ENCODE results near the gene EID3.
A peak's percentile ranks its signal among the peaks of the same experiment; 100 is the strongest.
"Not testable (repeated sequence)": the region's sequence is repeated elsewhere in the genome, so short reads cannot be mapped to it uniquely, and the experiment has no call there.

Gene EID3

DNA sequence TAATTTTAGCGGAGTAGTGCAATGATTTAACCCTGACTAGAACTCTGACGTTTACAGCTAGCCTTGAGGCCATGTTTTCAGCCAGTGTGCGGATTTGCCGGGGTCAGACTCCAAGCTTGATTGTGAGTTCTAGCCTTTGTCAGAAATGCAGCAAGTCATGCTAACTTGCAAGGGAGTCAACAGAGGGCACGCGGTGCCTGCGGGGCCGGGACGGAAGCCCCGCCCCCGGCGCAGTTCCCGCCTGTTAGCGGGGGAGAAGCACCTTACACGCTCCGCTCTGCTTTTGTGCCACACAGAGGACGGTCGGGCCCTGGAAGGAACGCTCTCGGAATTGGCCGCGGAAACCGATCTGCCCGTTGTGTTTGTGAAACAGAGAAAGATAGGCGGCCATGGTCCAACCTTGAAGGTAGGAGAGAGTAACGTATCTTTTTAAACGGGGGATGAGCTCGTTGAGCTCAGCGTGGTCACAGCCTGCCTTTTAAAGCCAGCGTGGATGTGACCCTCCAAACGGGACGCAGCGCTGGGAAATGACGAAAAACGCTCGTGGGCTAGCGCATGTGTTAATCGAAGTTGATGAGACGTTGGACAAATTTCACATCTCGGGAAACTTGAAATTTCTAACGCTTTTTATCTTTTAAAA lies 14.8 kb upstream of the EID3 start:
- peak; percentile 70 for DNase-seq (ENCODE audit: low read depth, low spot score)

GRCh38 chr12:104290320-104290719 lies 13.2 kb upstream of the EID3 start:
- no peak for DNase-seq (ENCODE audit: low read depth, low spot score)

DNA sequence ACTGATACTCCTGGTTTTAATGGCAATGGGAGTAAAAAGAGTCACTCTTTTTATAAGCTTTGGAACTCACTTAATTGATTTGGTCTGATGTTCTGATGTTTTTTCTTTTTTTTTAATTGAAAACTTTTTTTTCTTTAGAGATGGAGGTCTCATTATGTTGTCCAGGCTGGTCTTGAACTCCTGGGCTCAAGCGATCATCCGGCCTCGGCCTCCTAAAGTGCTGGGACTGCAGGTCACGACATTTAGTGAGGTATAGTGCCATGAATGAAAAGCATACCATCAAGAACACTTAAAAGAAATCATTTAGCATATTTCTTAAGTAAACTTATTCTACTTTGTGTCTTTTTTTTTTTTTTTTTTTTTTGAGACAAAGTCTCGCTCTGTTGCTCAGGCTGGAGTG lies 12.7 kb upstream of the EID3 start:
- DNase-seq (ENCODE audit: low read depth, low spot score), result no peak

GRCh38 chr12:104291867-104292524 lies 11.5 kb upstream of the EID3 start:
- no peak for DNase-seq (ENCODE audit: low read depth, low spot score)

GRCh38 chr12:104292872-104293794 lies 10.4 kb upstream of the EID3 start:
- DNase-seq (ENCODE audit: low read depth, low spot score), result no peak

- not testable (repeated sequence) for DNase-seq (ENCODE audit: low read depth, low spot score)
These were observed 9.2 kb upstream of the EID3 start for GRCh38 chr12:104294158-104294859.

DNA sequence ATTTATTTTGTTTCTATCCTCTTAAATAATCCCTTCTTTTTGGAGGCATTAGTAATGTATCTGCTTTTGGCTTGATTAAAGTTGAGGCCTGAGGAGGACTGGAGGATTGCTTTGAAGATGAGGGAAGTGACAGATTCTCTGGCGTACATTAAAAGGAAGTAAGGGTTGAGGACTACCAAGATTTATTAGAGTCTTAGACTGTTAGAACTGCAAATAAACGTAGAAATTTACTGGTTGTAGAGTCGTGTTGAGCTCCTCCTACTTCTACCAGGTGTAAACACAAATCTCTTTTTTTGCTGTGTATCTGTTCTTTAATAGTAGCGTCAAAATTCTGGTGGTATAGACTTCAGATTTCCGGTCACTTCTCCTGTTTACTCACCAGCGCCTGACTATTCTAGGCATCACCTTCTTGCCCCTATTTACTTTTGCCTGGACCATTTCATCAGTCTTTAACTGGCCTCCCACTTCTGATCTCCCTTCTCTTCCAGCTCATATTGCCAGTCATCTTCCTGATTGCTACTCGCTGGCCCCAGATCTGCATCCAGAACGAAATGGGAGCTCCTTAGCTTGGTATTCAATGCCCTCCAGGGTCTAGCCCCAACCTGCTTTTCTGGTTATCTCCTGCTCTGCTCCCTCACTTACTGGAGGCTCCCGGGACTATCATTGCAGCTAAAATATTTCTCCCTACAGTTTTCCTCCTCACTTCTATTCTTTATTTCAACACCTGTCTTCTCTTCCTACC lies 8.4 kb upstream of the EID3 start:
- no peak for DNase-seq (ENCODE audit: low read depth, low spot score)

GRCh38 chr12:104295954-104296353 lies 7.6 kb upstream of the EID3 start:
- DNase-seq (ENCODE audit: low read depth, low spot score), result no peak

DNA sequence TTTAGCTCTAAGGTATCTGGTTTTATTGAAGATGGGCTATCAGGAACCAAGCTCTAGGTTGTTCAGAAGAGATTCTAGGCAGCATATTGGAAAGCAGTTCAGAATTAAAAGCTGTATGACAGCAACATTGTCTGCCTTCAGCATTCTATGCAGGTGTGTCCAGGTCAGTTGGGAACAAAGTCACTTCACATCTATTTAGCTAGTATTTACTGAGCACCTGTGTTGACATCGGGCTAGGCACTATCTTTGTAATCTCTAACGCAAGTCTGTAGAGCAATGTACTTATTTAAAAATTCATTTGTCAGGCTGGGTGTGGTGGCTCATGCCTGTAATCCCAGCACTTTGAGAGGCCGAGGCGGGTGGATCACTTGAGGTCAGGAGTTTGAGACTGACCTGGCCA lies 6.8 kb upstream of the EID3 start:
- DNase-seq (ENCODE audit: low read depth, low spot score), result no peak

GRCh38 chr12:104297477-104298113 lies 5.9 kb upstream of the EID3 start:
- DNase-seq (ENCODE audit: low read depth, low spot score), result no peak

DNA sequence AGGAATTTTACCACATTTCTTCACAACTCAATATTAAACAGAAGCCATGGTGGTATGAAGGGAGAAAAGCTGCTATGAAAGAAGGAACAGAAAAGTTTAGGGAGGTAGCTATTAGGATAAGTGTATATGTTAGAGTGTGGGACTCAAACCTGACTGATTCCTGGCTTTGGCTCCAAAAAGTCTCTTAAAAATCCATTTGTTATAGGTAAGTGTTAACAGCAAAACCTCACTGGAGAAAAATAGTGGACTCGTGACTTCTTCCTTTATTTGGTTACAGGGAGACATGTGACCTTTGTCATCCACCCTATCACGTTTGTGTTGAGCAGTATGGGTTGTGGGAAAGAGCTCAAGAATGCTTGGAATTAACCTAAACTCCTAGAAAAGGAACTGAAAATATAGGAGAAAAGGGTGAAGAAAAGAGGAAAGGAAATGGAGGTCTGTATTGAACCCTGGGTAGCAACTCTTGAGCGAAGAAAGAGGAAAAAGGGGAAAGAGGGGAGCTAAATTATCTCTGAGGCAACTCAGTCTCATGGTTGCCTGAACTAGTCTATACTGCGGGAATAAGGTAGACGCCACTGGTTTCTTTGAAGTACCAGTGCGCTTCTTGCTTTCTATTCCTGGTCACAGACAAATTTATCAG lies 3.6 kb upstream of the EID3 start:
- DNase-seq (ENCODE audit: low read depth, low spot score), result no peak

- no peak for DNase-seq (ENCODE audit: low read depth, low spot score)
These were observed 896 bp downstream of the EID3 start for GRCh38 chr12:104304261-104305009.

DNA sequence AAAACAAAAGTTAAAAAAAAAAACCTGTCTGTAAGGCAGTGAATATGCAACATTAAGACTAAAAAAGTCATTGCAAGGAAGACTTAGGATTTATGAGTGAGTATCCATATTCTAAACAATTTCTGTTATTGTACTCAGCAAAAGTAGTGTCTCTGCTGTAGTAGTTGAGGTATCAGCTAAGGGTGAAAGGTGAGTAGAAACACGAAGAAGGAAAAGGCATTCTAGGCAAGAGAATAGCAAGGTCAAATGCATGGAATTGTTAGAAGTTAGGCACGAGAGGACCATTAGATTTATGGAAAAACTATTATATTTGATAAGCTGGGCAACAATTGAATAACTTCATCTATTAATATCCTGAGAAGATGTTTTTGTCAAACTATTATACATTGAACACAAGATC lies 1.8 kb downstream of the EID3 start:
- no peak for DNase-seq (ENCODE audit: low read depth, low spot score)

DNA sequence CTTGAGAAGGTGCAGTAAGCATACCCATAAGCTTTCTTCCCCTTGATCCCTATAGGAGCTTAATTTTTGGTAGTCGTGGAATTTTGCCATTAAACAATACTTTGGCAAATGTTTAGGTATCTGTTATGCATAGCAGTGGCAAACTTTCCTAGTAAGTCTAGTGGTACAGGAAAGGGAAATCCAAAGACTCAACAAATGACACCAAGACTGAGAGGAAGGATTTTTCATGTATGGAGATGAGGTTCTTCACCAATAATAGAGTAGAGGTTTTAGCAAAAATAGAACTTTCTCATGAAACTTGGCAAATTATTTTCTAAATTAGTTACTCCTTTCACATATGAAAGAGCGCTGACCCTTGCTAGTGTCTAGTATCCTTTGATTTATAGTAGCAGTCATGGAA lies 2.8 kb downstream of the EID3 start:
- DNase-seq (ENCODE audit: low read depth, low spot score), result no peak

DNA sequence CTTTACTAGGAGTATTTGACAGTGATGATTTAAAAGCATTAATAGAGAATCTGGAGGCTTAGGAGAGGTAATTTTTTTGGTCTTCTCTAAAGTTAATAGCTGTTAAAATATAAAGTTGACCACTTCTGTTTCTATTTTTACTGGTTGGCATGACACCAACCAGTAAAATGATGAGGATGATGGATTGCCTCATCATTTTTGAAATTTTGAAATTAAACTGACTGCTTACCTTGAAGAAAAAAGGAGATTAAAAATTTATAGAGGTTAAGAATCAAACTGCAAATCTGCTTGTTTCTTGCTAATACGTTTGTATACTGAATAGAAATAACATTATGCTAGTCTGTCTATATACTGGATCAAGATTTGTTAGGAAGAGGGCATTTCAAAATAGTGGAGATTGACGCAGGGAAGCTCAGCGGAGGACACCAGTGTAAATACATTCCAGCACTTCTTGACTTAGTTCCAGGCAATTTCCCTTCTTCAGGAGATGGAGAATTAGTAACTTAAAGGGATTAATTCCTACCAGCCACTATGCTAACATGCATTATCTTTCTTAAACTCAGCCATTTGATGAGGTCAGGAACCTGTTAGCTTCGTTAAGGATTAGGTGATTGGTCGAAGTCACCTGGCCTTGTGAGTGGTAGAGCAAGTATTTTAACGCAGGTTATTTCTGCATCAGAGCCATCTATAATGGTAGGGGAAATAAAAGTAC lies 3.6 kb downstream of the EID3 start:
- no peak for DNase-seq (ENCODE audit: low read depth, low spot score)

- no peak for DNase-seq (ENCODE audit: low read depth, low spot score)
These were observed 4.1 kb downstream of the EID3 start for GRCh38 chr12:104307655-104308000.

DNA sequence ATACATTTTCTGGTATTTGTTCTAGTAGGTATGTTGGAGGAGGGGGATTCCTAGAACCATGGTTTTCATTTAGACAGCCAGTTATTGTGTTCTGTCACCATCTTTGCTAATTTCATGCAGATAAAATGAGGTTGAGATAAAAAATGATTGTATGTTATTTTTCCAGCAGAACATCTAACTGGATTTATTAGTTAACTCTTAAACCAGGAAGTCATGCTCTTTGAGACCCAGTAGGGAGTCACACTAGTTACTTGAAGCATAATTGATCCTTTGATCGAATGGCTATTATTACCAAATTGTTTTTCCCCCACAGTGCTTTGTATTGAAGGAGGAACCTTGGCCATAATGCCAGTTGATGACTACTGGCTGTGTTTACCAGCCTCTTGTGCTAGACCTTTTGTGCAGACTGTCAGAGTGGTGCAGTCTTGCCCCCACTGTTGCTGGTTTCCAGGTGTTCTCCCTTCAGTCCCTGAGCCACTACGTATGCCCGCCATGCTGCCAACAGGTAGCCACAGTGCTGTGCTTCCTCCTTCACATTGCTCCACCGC lies 6.0 kb downstream of the EID3 start:
- DNase-seq (ENCODE audit: low read depth, low spot score), result no peak

- no peak for DNase-seq (ENCODE audit: low read depth, low spot score)
These were observed 7.5 kb downstream of the EID3 start for GRCh38 chr12:104310751-104311633.

Data from activated CD4-positive, CD25-positive, alpha-beta regulatory T cell treated with anti-CD3 and anti-CD28 coated beads, Interleukin-2, amount 50 U/mL, for 16 hours (primary cell).